Thyroid gland (tissue), 4 donors: ENCODE results near the gene ATXN3. TPM values are rescaled to one million over a fixed set of nuclear protein-coding genes. Genes with fewer than 3 reads are reported as not detected.
A peak's percentile ranks its signal among the peaks of the same experiment; 100 is the strongest.

Source experiments
- DNase-seq, 2 donors: peaks; one replicate each; pipeline ENCODE4 v3.0.0-alpha.2; 2019
- H3K27ac ChIP-seq, 3 donors: fragments of 200-600 bp; sonication (generic); 1 replicate in 2 of 3; 2 replicates in 1 of 3; pipeline ENCODE4 v1.5.1; 2016 to 2019; ENCODE audit warnings: mild to moderate bottlenecking in 1 of 3, moderate library complexity in 1 of 3
- H3K27me3 ChIP-seq: fragments of 200-600 bp; sonication (generic); one replicate; pipeline ENCODE4 v1.5.1; 2019
- H3K36me3 ChIP-seq, 2 donors: fragments of 200-600 bp; sonication (generic); one replicate each; pipeline ENCODE4 v1.5.1; 2016 to 2019
- H3K4me1 ChIP-seq, 2 donors: fragments of 200-600 bp; sonication (generic); one replicate each; pipeline ENCODE4 v1.5.1; 2017 to 2019
- H3K4me3 ChIP-seq, 3 donors: fragments of 200-600 bp; sonication (generic); replicated peaks in 1 of 3; 1 replicate in 2 of 3; 2 replicates in 1 of 3; pipeline ENCODE4 v1.5.1; 2016; ENCODE audit warnings: mild to moderate bottlenecking in 1 of 3
- H3K9me3 ChIP-seq: fragments of 200-600 bp; sonication (generic); one replicate; pipeline ENCODE4 v1.5.1; 2017
- CTCF ChIP-seq, 6 experiments: fragments of 200-600 bp in 3 of 6; fragments of 450-650 bp in 3 of 6; sonication (generic) in 3 of 6; IDR thresholded peaks; one replicate each; pipeline ENCODE4 v1.5.1; 2016 to 2019; ENCODE audit warnings: antibody characterized with exemption in 6 of 6, mild to moderate bottlenecking in 2 of 6, inconsistent platforms in 1 of 6, moderate library complexity in 1 of 6
- POLR2A ChIP-seq, 2 donors: fragments of 450-650 bp; IDR thresholded peaks; one replicate each; pipeline ENCODE4 v1.6.1; 2017; ENCODE audit warnings: antibody characterized with exemption in 2 of 2, mild to moderate bottlenecking in 2 of 2, moderate library complexity in 1 of 2
- WGBS, 2 donors: methylation state at CpG; one replicate each; pipeline ENCODE4 v1.1.5; 2017; 5-methylcytosine and 5-hydroxymethylcytosine counted together
- intact Hi-C: fragments of 100-400 bp; cut with DNase I; formaldehyde crosslinking; loops from one replicate; pipeline ENCODE4 v1.15.1; 2023
- total RNA-seq, 4 donors: library from RNA; depleted of rRNA; stranded (reverse); fragments of >200 nt; gene quantifications; one replicate each; pipeline ENCODE4 v1.2.3, GENCODE V29; 2016

ATXN3 gene
- total RNA-seq: 10 to 100 TPM; 28.0 to 76.7 (median 31.8) TPM

GRCh38 chr14:92106143-92106926 lies at the start of gene ATXN3:
Gene ATXN3 (minus strand): TSS chr14:92106582. CDS start chr14:92106552, 30 bp downstream.
- DNase-seq: peak; percentile 98
- H3K27me3 ChIP-seq: no peaks in the 10 kb centered on the region
- WGBS, 2 donors: 1% methylated on average over 13 to 16 of the region's 66 CpGs
- H3K27ac ChIP-seq: peak within 1 kb of the TSS; percentile 89 to 95 (median 91)
- peaks cover 10 to 13% of the 10 kb centered on the region in 2 donors for H3K4me1 ChIP-seq
- no peaks in the 10 kb centered on the region for H3K36me3 ChIP-seq
- TF ChIP-seq CTCF (IDR thresholded peaks at IDR 0.05) (peak; percentile 27 to 82 (median 60)), POLR2A (IDR thresholded peaks at IDR 0.05) (peak in 1 of 2 donors; percentile 66)
- H3K4me3 ChIP-seq: peak within 1 kb of the TSS; percentile 78 to 94 (median 80)
- H3K9me3 ChIP-seq: no peaks in the 10 kb centered on the region
- intact Hi-C loops: loop anchor here (10.0 kb wide), 1 partner anchor 72 kb away; no protein-coding TSS in a partner anchor

GRCh38 chr14:92154283-92154942 lies 48.0 kb upstream of the ATXN3 start:
- TF ChIP-seq CTCF (IDR thresholded peaks at IDR 0.05) (no peak), POLR2A (IDR thresholded peaks at IDR 0.05) (no peak)
- no peak for DNase-seq
- peak overlapping the region in 1 of 3 donors; percentile 62 for H3K27ac ChIP-seq
- no peaks in the 10 kb centered on the region for H3K27me3 ChIP-seq
- intact Hi-C loops: no loop called here
- H3K4me1 ChIP-seq: no peaks in the 10 kb centered on the region
- H3K9me3 ChIP-seq: no peaks in the 10 kb centered on the region
- peaks cover 37 to 38% of the 10 kb centered on the region in 2 donors for H3K36me3 ChIP-seq
- WGBS, 2 donors: 68 to 75% methylated on average over 3 of the region's 3 CpGs
- H3K4me3 ChIP-seq: no peak overlapping the region

- intact Hi-C loops: no loop called here
- no peak overlapping the region for H3K4me3 ChIP-seq
- no peaks in the 10 kb centered on the region for H3K9me3 ChIP-seq
- H3K27me3 ChIP-seq: no peaks in the 10 kb centered on the region
- H3K27ac ChIP-seq: peak overlapping the region in 1 of 3 donors; percentile 62
- TF ChIP-seq POLR2A (IDR thresholded peaks at IDR 0.05) (no peak), CTCF (IDR thresholded peaks at IDR 0.05) (no peak)
- peaks cover 30 to 36% of the 10 kb centered on the region in 2 donors for H3K36me3 ChIP-seq
- DNase-seq: peak; percentile 67 to 82
- H3K4me1 ChIP-seq: no peaks in the 10 kb centered on the region
- 30 to 45% methylated on average over 1 of the region's 1 CpG for WGBS, 2 donors
Measured at GRCh38 chr14:92153581-92153980, 47.2 kb upstream of the ATXN3 start.

- H3K9me3 ChIP-seq: no peaks in the 10 kb centered on the region
- peaks cover 28 to 56% of the 10 kb centered on the region in 2 donors for H3K36me3 ChIP-seq
- H3K27ac ChIP-seq: no peak overlapping the region
- no peaks in the 10 kb centered on the region for H3K4me1 ChIP-seq
- 88 to 94% methylated on average over 2 of the region's 2 CpGs for WGBS, 2 donors
- TF ChIP-seq CTCF (IDR thresholded peaks at IDR 0.05) (no peak), POLR2A (IDR thresholded peaks at IDR 0.05) (no peak)
- H3K27me3 ChIP-seq: no peaks in the 10 kb centered on the region
- DNase-seq: no peak
- intact Hi-C loops: no loop called here
- no peak overlapping the region for H3K4me3 ChIP-seq
Measured at GRCh38 chr14:92144708-92145107, 38.3 kb upstream of the ATXN3 start.

GRCh38 chr14:92143962-92144361 lies 37.6 kb upstream of the ATXN3 start:
- no peak for DNase-seq
- Histone ChIP-seq H3K4me3 (no peak overlapping the region), H3K4me1 (no peaks in the 10 kb centered on the region), H3K36me3 (peaks cover 33 to 51% of the 10 kb centered on the region in 2 donors), H3K9me3 (no peaks in the 10 kb centered on the region), H3K27ac (no peak overlapping the region), H3K27me3 (no peaks in the 10 kb centered on the region)
- TF ChIP-seq CTCF (IDR thresholded peaks at IDR 0.05) (no peak), POLR2A (IDR thresholded peaks at IDR 0.05) (no peak)
- 90% methylated on average over 3 of the region's 3 CpGs for WGBS, 2 donors
- intact Hi-C loops: no loop called here
